Parathyroid adenoma (tissue), 2 donors: ENCODE measurements around the gene CNTN4.

Source experiments
- H2AFZ ChIP-seq: fragments of 300-600 bp; sonication (generic); one replicate; pipeline ENCODE4 v1.7.0; 2017; ENCODE audit warnings: antibody characterized with exemption, mild to moderate bottlenecking
- H3K27ac ChIP-seq: fragments of 300-600 bp; sonication (generic); one replicate; pipeline ENCODE4 v1.7.0; 2017
- H3K27me3 ChIP-seq: fragments of 300-600 bp; sonication (generic); one replicate; pipeline ENCODE4 v1.7.0; 2017; ENCODE audit warnings: low read length; ENCODE audit not compliant: control insufficient read depth, insufficient read depth
- H3K36me3 ChIP-seq: fragments of 300-600 bp; sonication (generic); one replicate; pipeline ENCODE4 v1.7.0; 2017; ENCODE audit warnings: low read length; ENCODE audit not compliant: control insufficient read depth, insufficient read depth
- H3K4me1 ChIP-seq: fragments of 300-600 bp; sonication (generic); one replicate; pipeline ENCODE4 v1.7.0; 2017; ENCODE audit warnings: control low read depth
- H3K4me2 ChIP-seq: fragments of 300-600 bp; sonication (generic); one replicate; pipeline ENCODE4 v1.7.0; 2017; ENCODE audit warnings: low read length
- H3K4me3 ChIP-seq: fragments of 300-600 bp; sonication (generic); one replicate; pipeline ENCODE4 v1.7.0; 2017; ENCODE audit warnings: low read depth, low read length
- H3K79me2 ChIP-seq: fragments of 300-600 bp; sonication (generic); one replicate; pipeline ENCODE4 v1.7.0; 2017; ENCODE audit warnings: control low read depth
- H3K9ac ChIP-seq: fragments of 300-600 bp; sonication (generic); one replicate; pipeline ENCODE4 v1.7.0; 2017; ENCODE audit warnings: mild to moderate bottlenecking
- H3K9me3 ChIP-seq: fragments of 300-600 bp; sonication (generic); one replicate; pipeline ENCODE4 v1.7.0; 2017; ENCODE audit warnings: low read length; ENCODE audit not compliant: control insufficient read depth
- CTCF ChIP-seq: fragments of 300-600 bp; sonication (generic); IDR thresholded peaks from one replicate; pipeline ENCODE4 v1.7.0; 2017; ENCODE audit warnings: antibody characterized with exemption, mild to moderate bottlenecking
- donor health status: primary hyperparathyroidism.

The CNTN4 gene

GRCh38 chr3:3020209-3020608 is 921.5 kb downstream of the CNTN4 start:
- H2AFZ ChIP-seq, result no peak overlapping the region

GRCh38 chr3:3023111-3023745 is 924.6 kb downstream of the CNTN4 start:
- Histone ChIP-seq H3K9me3 (no peaks in the 10 kb centered on the region), H3K4me3 (no peak overlapping the region), H3K79me2 (no peaks in the 10 kb centered on the region), H2AFZ (no peak overlapping the region), H3K4me2 (no peak overlapping the region), H3K27ac (no peak overlapping the region), H3K9ac (no peak overlapping the region), H3K36me3 (no peaks in the 10 kb centered on the region), H3K4me1 (no peaks in the 10 kb centered on the region), H3K27me3 (no peaks in the 10 kb centered on the region)
- no peak for TF ChIP-seq CTCF

More at GRCh38 chr3:3020209-3020608, 921.5 kb downstream of the CNTN4 start:
- Histone ChIP-seq H3K27me3 (no peaks in the 10 kb centered on the region), H3K9ac (no peak overlapping the region), H3K27ac (no peak overlapping the region), H3K4me1 (peaks cover 13% of the 10 kb centered on the region), H3K4me3 (no peak overlapping the region), H3K4me2 (no peak overlapping the region), H3K36me3 (no peaks in the 10 kb centered on the region), H3K9me3 (no peaks in the 10 kb centered on the region), H3K79me2 (no peaks in the 10 kb centered on the region)
- no peak for TF ChIP-seq CTCF

- no peak for TF ChIP-seq CTCF
- no peaks in the 10 kb centered on the region for H3K36me3 ChIP-seq
- H3K27ac ChIP-seq, result no peak overlapping the region
- H3K79me2 ChIP-seq, result no peaks in the 10 kb centered on the region
- H3K4me1 ChIP-seq, result no peaks in the 10 kb centered on the region
- no peak overlapping the region for H3K9ac ChIP-seq
- no peak overlapping the region for H3K4me3 ChIP-seq
- no peaks in the 10 kb centered on the region for H3K9me3 ChIP-seq
- no peak overlapping the region for H3K4me2 ChIP-seq
- no peak overlapping the region for H2AFZ ChIP-seq
- no peaks in the 10 kb centered on the region for H3K27me3 ChIP-seq
Measured at GRCh38 chr3:3027976-3028567, 929.4 kb downstream of the CNTN4 start.

- Histone ChIP-seq H3K36me3 (no peaks in the 10 kb centered on the region), H3K79me2 (no peaks in the 10 kb centered on the region), H3K4me3 (no peak overlapping the region), H3K4me2 (no peak overlapping the region), H3K4me1 (no peaks in the 10 kb centered on the region), H3K9me3 (no peaks in the 10 kb centered on the region), H3K27me3 (no peaks in the 10 kb centered on the region), H3K9ac (no peak overlapping the region), H2AFZ (no peak overlapping the region), H3K27ac (no peak overlapping the region)
- TF ChIP-seq CTCF, result no peak
Measured at GRCh38 chr3:3031326-3031725, 932.7 kb downstream of the CNTN4 start.

GRCh38 chr3:3037156-3037555 is 938.5 kb downstream of the CNTN4 start:
- no peak overlapping the region for H3K9ac ChIP-seq
- H3K4me2 ChIP-seq, result no peak overlapping the region
- H3K9me3 ChIP-seq, result no peaks in the 10 kb centered on the region
- no peaks in the 10 kb centered on the region for H3K4me1 ChIP-seq
- H3K79me2 ChIP-seq, result no peaks in the 10 kb centered on the region
- no peak overlapping the region for H2AFZ ChIP-seq
- no peaks in the 10 kb centered on the region for H3K27me3 ChIP-seq
- H3K36me3 ChIP-seq, result no peaks in the 10 kb centered on the region
- no peak overlapping the region for H3K27ac ChIP-seq
- no peak for TF ChIP-seq CTCF
- no peak overlapping the region for H3K4me3 ChIP-seq
